ENCODE data around the gene ETS1. TPM values are rescaled to one million over a fixed set of nuclear protein-coding genes. Genes with fewer than 3 reads are reported as not detected.

The ETS1 gene
- total and polyA plus RNA-seq, 10 donors, result 58.1 to 455 (median 352) TPM

DNA sequence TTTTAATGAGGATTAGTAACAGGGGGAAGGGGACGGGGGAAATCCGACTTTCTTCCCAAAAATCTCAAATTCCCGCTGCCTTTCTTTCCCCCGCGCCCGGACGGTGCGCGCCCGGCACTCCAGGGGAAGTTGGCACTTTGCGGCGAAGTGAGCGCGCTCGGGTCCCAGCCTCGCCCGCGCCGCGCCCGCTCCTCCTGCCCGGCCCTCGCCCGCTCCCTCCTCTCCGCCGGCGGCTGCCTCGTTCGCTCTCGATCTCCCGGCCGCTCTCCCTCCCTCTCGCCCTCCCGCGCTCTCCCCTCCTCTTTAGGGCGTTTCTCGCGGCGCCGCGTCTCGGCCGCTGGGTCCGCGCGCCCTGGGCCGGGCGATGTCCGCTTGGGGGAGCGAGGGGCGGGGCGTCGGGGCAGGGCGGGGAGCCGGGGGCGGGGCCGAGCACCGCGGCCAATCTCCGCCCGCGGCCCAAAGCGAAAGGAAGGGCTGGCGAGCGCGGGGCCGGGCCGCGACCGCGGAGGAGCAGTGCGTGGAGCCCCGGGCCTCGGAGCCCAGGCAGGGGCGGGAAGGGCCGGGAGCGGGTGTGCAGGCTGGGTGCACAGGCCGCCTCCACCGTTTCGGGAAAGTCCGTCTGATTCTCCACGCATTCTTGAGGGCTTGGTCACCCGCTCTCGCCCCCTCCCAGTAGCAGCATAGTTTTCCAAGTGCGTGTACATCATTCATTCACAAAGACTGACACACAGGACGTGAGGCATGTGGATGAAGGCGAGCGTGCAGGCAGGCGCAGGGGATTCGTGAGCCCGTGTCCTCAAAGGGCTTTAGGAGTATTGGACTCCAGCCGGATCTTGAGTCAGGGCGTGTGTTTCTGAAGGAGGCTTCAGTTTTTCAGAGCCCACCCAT, 65.1 kb downstream of the ETS1 start:
- TF ChIP-seq, protein P1, sequence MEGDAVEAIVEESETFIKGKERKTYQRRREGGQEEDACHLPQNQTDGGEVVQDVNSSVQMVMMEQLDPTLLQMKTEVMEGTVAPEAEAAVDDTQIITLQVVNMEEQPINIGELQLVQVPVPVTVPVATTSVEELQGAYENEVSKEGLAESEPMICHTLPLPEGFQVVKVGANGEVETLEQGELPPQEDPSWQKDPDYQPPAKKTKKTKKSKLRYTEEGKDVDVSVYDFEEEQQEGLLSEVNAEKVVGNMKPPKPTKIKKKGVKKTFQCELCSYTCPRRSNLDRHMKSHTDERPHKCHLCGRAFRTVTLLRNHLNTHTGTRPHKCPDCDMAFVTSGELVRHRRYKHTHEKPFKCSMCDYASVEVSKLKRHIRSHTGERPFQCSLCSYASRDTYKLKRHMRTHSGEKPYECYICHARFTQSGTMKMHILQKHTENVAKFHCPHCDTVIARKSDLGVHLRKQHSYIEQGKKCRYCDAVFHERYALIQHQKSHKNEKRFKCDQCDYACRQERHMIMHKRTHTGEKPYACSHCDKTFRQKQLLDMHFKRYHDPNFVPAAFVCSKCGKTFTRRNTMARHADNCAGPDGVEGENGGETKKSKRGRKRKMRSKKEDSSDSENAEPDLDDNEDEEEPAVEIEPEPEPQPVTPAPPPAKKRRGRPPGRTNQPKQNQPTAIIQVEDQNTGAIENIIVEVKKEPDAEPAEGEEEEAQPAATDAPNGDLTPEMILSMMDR (IDR thresholded peaks at IDR 0.05 in 8 of 11, conservative IDR thresholded peaks at IDR 0.05 in 3 of 11), result peak in 4 of 11 experiments; percentile 30 to 55 (median 32)
- TF ChIP-seq POLR2AphosphoS5 (IDR thresholded peaks at IDR 0.05) (peak; percentile 100), POLR2A (IDR thresholded peaks at IDR 0.05) (peak; percentile 71 to 96 (median 91))
- Histone ChIP-seq H3K27ac (peak overlapping the region; percentile 95 to 99 (median 99)), H3K27me3 (replicated peaks in 1 of 7) (no peaks in the 10 kb centered on the region), H3K4me1 (peaks cover 32 to 92% (median 56%) of the 10 kb centered on the region in 6 donors), H3K9me3 (no peaks in the 10 kb centered on the region), H3K36me3 (peaks cover 0 to 26% (median 0%) of the 10 kb centered on the region in 6 donors), H3K4me3 (peak overlapping the region; percentile 51 to 86 (median 72))
- 0% methylated on average over 42 to 93 of the region's 93 CpGs for WGBS, 5 donors
- intact Hi-C loops (cut with DNase I; ENCODE audit: low total_unique reads), result no loop called here
- DNase-seq, result peak; percentile 99

DNA sequence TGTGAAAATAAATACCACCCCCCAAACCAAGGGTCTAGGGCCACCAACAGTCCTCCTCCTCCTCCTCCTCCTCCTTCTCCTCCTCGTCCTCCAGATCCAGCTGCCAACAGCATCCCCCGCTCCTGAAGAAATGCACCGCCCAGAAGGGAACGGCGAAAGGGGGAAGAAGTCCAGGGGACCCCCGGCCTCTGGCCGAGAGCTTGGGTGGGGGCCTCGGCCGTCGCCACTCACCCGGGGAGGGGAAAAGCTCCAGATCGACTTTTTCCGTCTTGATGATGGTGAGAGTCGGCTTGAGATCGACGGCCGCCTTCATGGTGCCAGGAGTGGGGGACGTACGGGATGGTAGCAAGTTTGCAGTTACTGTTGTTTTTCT, 65.7 kb downstream of the ETS1 start:
- peak; percentile 87 for DNase-seq
- WGBS, 5 donors, result 0 to 1% (median 0%) methylated on average over 9 to 19 of the region's 19 CpGs
- Histone ChIP-seq H3K36me3 (peaks cover 0 to 32% (median 0%) of the 10 kb centered on the region in 6 donors), H3K27ac (peak overlapping the region; percentile 95 to 99 (median 99)), H3K4me3 (peak overlapping the region; percentile 51 to 86 (median 72)), H3K4me1 (peaks cover 35 to 92% (median 57%) of the 10 kb centered on the region in 6 donors), H3K27me3 (replicated peaks in 1 of 7) (no peaks in the 10 kb centered on the region), H3K9me3 (no peaks in the 10 kb centered on the region)
- intact Hi-C loops (cut with DNase I; ENCODE audit: low total_unique reads), result no loop called here
- no peak for TF ChIP-seq POLR2A (IDR thresholded peaks at IDR 0.05)
- TF ChIP-seq, protein P1 (IDR thresholded peaks at IDR 0.05 in 8 of 11, conservative IDR thresholded peaks at IDR 0.05 in 3 of 11), result no peak

DNA sequence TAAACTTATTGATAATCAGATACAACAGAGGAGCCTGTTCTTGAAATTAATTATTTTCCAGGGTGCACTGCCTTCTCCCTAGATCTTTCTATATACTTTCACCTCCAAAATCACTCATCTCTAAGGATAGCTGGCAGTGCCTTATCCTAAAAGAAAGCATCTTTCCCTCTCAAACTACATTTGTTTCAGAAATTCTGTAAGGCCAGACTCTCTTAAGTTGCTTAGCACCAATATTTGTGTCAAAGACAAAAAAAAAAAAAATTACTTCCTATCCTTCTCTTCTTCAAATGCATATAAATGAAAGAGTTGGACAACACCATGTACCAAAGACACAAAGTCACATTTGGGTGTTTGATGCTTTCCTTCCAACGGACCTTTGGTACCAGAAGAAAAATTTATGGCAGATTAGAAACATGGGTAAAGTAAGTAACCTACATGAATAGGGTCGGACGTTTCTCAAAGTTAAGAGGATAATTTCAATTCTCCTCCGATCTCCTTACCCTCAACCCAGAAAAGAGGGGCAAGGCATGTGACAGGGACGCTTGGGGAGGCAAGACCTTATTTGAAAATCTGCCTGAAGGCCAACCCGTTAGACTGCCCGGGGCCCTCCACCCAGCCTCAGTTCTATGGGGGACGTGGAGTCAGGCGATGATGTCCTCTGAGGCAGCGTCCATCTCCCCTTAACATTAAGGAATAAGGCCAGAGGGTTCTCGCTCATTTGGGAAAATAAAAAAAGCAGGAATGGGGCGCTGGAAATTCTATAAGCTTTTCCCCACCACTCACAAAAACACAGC, 66.3 kb downstream of the ETS1 start:
- Histone ChIP-seq H3K9me3 (no peaks in the 10 kb centered on the region), H3K27ac (peak overlapping the region; percentile 95 to 99 (median 99)), H3K4me3 (peak overlapping the region; percentile 51 to 86 (median 72)), H3K4me1 (peaks cover 35 to 92% (median 57%) of the 10 kb centered on the region in 6 donors), H3K36me3 (peaks cover 0 to 38% (median 0%) of the 10 kb centered on the region in 6 donors), H3K27me3 (replicated peaks in 1 of 7) (no peaks in the 10 kb centered on the region)
- intact Hi-C loops (cut with DNase I; ENCODE audit: low total_unique reads), result no loop called here
- WGBS, 5 donors, result 3 to 5% (median 3%) methylated on average over 12 of the region's 12 CpGs
- TF ChIP-seq, protein P1 (IDR thresholded peaks at IDR 0.05 in 8 of 11, conservative IDR thresholded peaks at IDR 0.05 in 3 of 11), result peak in 2 of 11 experiments; percentile 2 to 15
- peak in 1 of 3 donors; percentile 9 for TF ChIP-seq POLR2A (IDR thresholded peaks at IDR 0.05)
- TF ChIP-seq POLR2AphosphoS5 (IDR thresholded peaks at IDR 0.05), result peak in 2 of 3 donors; percentile 16 to 60
- DNase-seq, result peak; percentile 81
